ENCODE results near the gene MRPS34.

GRCh38 chr16:1821861-1822611 lies 49.1 kb upstream of the MRPS34 start:
- TF ChIP-seq EZH2 (IDR thresholded peaks at IDR 0.05; ENCODE audit: insufficient read depth, low read length): no peak
- TF ChIP-seq CTCF (IDR thresholded peaks at IDR 0.05; ENCODE audit: insufficient read depth, low read depth, low read length): no peak

All from astrocyte (in vitro differentiated cells and primary cell).